Endodermal cell (in vitro differentiated cells): ENCODE data around the gene KCTD11. TPM values are rescaled to one million over a fixed set of nuclear protein-coding genes. Genes with fewer than 3 reads are reported as not detected.

Experiments
- DNase-seq: peaks from one replicate; pipeline ENCODE4 v3.0.0-alpha.2; 2017
- H3K27ac ChIP-seq: 2 replicates; pipeline ENCODE4 v1.5.1; 2013; ENCODE audit warnings: mild to moderate bottlenecking, low read depth, low read length, moderate library complexity
- H3K27me3 ChIP-seq: 2 replicates; pipeline ENCODE4 v1.6.1; 2013; ENCODE audit warnings: mild to moderate bottlenecking, low read length, moderate library complexity; ENCODE audit not compliant: insufficient read depth, control insufficient read depth, poor library complexity, severe bottlenecking
- H3K36me3 ChIP-seq: 2 replicates; pipeline ENCODE4 v1.7.0; 2013; ENCODE audit warnings: mild to moderate bottlenecking, low read length, moderate library complexity; ENCODE audit not compliant: control insufficient read depth, insufficient read depth
- H3K4me1 ChIP-seq: one replicate; pipeline ENCODE4 v1.7.0; 2013; ENCODE audit warnings: low read length; ENCODE audit not compliant: control insufficient read depth, insufficient read depth
- H3K4me3 ChIP-seq: 2 replicates; pipeline ENCODE4 v1.5.1; 2013; ENCODE audit warnings: mild to moderate bottlenecking, low read length, moderate library complexity
- H3K9ac ChIP-seq: 2 replicates; pipeline ENCODE4 v1.6.1; 2013; ENCODE audit warnings: mild to moderate bottlenecking, low read length, moderate library complexity; ENCODE audit not compliant: poor library complexity, severe bottlenecking; ENCODE audit errors: extremely low read depth
- H3K9me3 ChIP-seq: 2 replicates; pipeline ENCODE4 v1.6.1; 2013; ENCODE audit warnings: mild to moderate bottlenecking, low read length, moderate library complexity; ENCODE audit not compliant: control insufficient read depth
- H3K27ac Mint-ChIP-seq: 2 replicates; pipeline ENCODE4 v1.8.0; 2020; ENCODE audit warnings: mixed read lengths
- H3K27me3 Mint-ChIP-seq: 2 replicates; pipeline ENCODE4 v1.8.0; 2021; ENCODE audit warnings: mild to moderate bottlenecking, mixed read lengths; ENCODE audit not compliant: insufficient read depth
- H3K36me3 Mint-ChIP-seq: 2 replicates; pipeline ENCODE4 v1.8.0; 2020; ENCODE audit warnings: low read depth, mixed read lengths
- H3K4me1 Mint-ChIP-seq: 2 replicates; pipeline ENCODE4 v1.8.0; 2020; ENCODE audit warnings: mixed read lengths
- H3K4me3 Mint-ChIP-seq: 2 replicates; pipeline ENCODE4 v1.8.0; 2020; ENCODE audit warnings: mild to moderate bottlenecking, moderate library complexity, mixed read lengths
- H3K9me3 Mint-ChIP-seq: 2 replicates; pipeline ENCODE4 v1.8.0; 2020; ENCODE audit warnings: mild to moderate bottlenecking, mixed read lengths
- CTCF ChIP-seq: fragments of 200-600 bp; sonication (generic); conservative IDR thresholded peaks from 2 replicates; pipeline ENCODE4 v1.5.0; 2021; ENCODE audit warnings: antibody characterized with exemption, mild to moderate bottlenecking
- WGBS, 2 experiments: methylation state at CpG; one replicate each; pipeline versions ENCODE4 v1.1.5 to v1.1.7; 2013; ENCODE audit warnings: missing lambda C conversion rate in 2 of 2, mixed read lengths in 1 of 2; ENCODE audit not compliant: insufficient coverage in 1 of 2, insufficient read length in 1 of 2; 5-methylcytosine and 5-hydroxymethylcytosine counted together
- total RNA-seq, 2 donors: library from RNA; stranded (reverse); fragmentation: NEBNext Ultra II Directional in 1 of 2; extraction: Animal tissue kit (Norgen Biotek cat#: 25700) in 1 of 2; gene quantifications; 2 replicates in 1 of 2; 3 replicates in 1 of 2; pipeline ENCODE4 v1.2.1, GENCODE V29; 2021

The KCTD11 gene
- total RNA-seq, 2 donors from 2014 or later = 7.1 to 8.4 TPM

DNA sequence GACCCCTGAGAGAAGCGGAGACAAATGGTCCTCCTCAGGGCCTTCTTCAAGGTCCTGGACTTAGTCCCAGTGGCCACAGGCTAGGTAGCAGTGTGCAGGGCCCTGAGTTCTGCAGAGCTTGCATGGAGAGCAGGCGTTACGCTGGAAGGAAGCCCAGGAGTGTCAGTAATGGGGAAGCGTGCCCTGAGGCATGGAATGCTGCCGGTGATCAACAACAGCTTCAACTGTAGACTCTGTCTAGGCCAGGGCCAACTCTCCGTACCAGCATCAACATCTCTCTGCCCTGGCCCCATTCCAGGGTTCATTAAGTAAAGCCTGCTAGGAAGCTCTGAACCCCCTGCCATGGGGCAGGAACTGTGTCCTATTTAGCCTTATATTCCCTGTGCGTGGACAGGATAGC is 28.4 kb downstream of the KCTD11 start:
- TF ChIP-seq CTCF = peak; percentile 26
- no peak overlapping the region for H3K27ac Mint-ChIP-seq
- Histone ChIP-seq H3K27ac (no peak overlapping the region), H3K9me3 (peaks cover 9% of the 10 kb centered on the region), H3K4me1 (peaks cover 4% of the 10 kb centered on the region), H3K4me3 (peak overlapping the region; percentile 84), H3K27me3 (peaks cover 39% of the 10 kb centered on the region), H3K9ac (no peak overlapping the region), H3K36me3 (no peaks in the 10 kb centered on the region)
- H3K9me3 Mint-ChIP-seq = peaks cover 5% of the 10 kb centered on the region
- DNase-seq = peak; percentile 75
- H3K4me1 Mint-ChIP-seq = peaks cover 9% of the 10 kb centered on the region
- H3K27me3 Mint-ChIP-seq = peaks cover 47% of the 10 kb centered on the region
- 86 to 100% methylated on average over 4 to 7 of the region's 7 CpGs for WGBS, 2 experiments
- H3K36me3 Mint-ChIP-seq = peaks cover 2% of the 10 kb centered on the region
- peak overlapping the region; percentile 72 for H3K4me3 Mint-ChIP-seq

DNA sequence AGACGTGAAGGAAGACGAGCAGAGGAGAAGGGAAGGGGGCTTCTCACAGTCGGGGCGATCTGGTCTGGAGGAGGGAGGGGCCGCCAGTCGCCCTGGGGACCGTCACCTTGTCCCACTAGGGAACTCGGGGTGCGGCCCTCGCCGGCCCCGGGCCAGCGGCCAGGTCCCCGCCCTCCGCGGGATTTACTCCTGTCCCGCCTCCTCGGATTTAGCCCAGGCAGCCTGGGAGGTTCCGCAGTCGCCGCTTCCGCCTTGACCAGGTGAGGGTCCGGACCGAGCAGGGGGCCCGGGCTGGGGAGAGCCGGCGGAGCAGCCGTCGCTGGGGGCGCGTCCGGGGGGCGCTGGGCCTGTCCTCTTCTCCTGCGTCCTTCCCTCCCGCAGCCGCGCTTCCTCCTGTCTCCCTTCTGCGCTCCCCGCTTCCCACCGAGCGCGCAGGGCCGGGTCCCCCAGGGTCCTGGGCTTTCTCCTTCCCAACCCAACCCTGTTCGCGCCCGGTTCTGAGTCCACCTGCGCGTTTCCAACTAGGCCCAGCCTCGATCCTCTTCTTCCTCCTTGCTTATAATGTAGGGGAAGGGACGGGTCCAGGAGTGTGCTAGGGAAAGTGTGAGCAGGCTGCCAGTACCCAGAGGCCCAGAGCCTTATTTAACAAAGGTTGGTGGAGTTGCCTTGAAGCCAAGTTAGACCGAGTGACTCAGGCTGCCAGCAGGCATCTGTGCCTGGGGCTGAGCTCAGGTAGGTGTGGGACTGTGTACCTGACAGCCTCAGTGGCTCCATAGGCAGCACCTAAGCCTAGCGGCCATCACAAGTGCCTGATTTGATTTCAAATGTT is 29.1 kb downstream of the KCTD11 start, which contains the start of gene TNK1:
TNK1 (plus strand) TSS at position 235 of the 829 bp plus-strand sequence. CDS start 1,838 bp downstream, outside the sequence.
- H3K36me3 ChIP-seq = no peaks in the 10 kb centered on the region
- H3K9me3 Mint-ChIP-seq = peaks cover 5% of the 10 kb centered on the region
- DNase-seq = peak; percentile 87
- H3K4me3 Mint-ChIP-seq = peak within 1 kb of the TSS; percentile 72
- peak within 1 kb of the TSS; percentile 45 for H3K9ac ChIP-seq
- WGBS, 2 experiments = 7 to 9% methylated on average over 27 to 52 of the region's 52 CpGs
- H3K27ac Mint-ChIP-seq = no peak within 1 kb of the TSS
- H3K4me1 ChIP-seq = peaks cover 4% of the 10 kb centered on the region
- H3K4me1 Mint-ChIP-seq = peaks cover 9% of the 10 kb centered on the region
- H3K36me3 Mint-ChIP-seq = peaks cover 6% of the 10 kb centered on the region
- no peak within 1 kb of the TSS for H3K27ac ChIP-seq
- TF ChIP-seq CTCF = peak; percentile 37
- peaks cover 47% of the 10 kb centered on the region for H3K27me3 Mint-ChIP-seq
- peaks cover 39% of the 10 kb centered on the region for H3K27me3 ChIP-seq
- peaks cover 9% of the 10 kb centered on the region for H3K9me3 ChIP-seq
- H3K4me3 ChIP-seq = peak within 1 kb of the TSS; percentile 84

DNA sequence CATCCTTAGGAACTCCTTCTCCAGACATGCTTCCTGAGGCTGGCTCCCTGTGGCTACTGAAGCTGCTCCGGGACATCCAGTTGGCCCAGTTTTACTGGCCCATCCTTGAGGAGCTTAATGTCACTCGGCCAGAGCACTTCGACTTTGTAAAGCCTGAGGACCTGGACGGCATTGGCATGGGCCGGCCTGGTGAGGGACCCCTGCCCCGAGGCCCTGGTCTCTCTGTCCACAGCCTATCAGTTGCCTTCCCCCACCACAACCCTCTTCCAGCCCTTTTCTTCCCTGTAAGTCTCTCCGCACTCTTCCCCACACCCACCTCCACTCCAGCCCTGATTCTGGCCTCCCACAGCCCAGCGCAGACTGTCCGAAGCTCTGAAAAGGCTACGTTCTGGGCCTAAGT is 30.9 kb downstream of the KCTD11 start:
- Histone ChIP-seq H3K9me3 (peaks cover 9% of the 10 kb centered on the region), H3K36me3 (no peaks in the 10 kb centered on the region), H3K4me3 (no peak overlapping the region), H3K4me1 (peaks cover 4% of the 10 kb centered on the region), H3K9ac (no peak overlapping the region), H3K27ac (no peak overlapping the region), H3K27me3 (peaks cover 39% of the 10 kb centered on the region)
- 88 to 92% methylated on average over 9 to 10 of the region's 10 CpGs for WGBS, 2 experiments
- H3K36me3 Mint-ChIP-seq = peaks cover 18% of the 10 kb centered on the region
- peaks cover 46% of the 10 kb centered on the region for H3K27me3 Mint-ChIP-seq
- peak; percentile 53 for DNase-seq
- peaks cover 5% of the 10 kb centered on the region for H3K9me3 Mint-ChIP-seq
- no peak overlapping the region for H3K4me3 Mint-ChIP-seq
- peaks cover 9% of the 10 kb centered on the region for H3K4me1 Mint-ChIP-seq
- TF ChIP-seq CTCF = no peak
- H3K27ac Mint-ChIP-seq = no peak overlapping the region
